DMS 273 (cell line): ENCODE measurements around the gene CYBC1.
A peak's percentile ranks its signal among the peaks of the same experiment; 100 is the strongest.

Source experiments
- DNase-seq: peaks from one replicate; lab custom pipeline; 2025; ENCODE audit not compliant: unreplicated experiment; lab: John Stamatoyannopoulos, UW

The CYBC1 gene

GRCh38 chr17:82411396-82412053, 39.0 kb downstream of the CYBC1 start:
- DNase-seq: no peak

- DNase-seq: no peak
Measured at GRCh38 chr17:82410014-82410716, 40.4 kb downstream of the CYBC1 start.

- no peak for DNase-seq
Measured at GRCh38 chr17:82408938-82409318, 41.6 kb downstream of the CYBC1 start.

GRCh38 chr17:82408288-82408937, 42.1 kb downstream of the CYBC1 start:
- DNase-seq: peak; percentile 28

- no peak for DNase-seq
Measured at GRCh38 chr17:82407255-82407654, 43.3 kb downstream of the CYBC1 start.

GRCh38 chr17:82406131-82406671, 44.4 kb downstream of the CYBC1 start:
- DNase-seq: no peak

- no peak for DNase-seq
Measured at GRCh38 chr17:82405051-82405450, 45.5 kb downstream of the CYBC1 start.

- DNase-seq: no peak
Measured at GRCh38 chr17:82403662-82404660, 46.6 kb downstream of the CYBC1 start.

- no peak for DNase-seq
Measured at GRCh38 chr17:82402865-82403264, 47.7 kb downstream of the CYBC1 start.

- no peak for DNase-seq
Measured at GRCh38 chr17:82400830-82401229, 49.7 kb downstream of the CYBC1 start.

GRCh38 chr17:82400206-82400605, 50.3 kb downstream of the CYBC1 start:
- peak; percentile 47 for DNase-seq

- peak; percentile 81 for DNase-seq
Measured at GRCh38 chr17:82399601-82400101, 50.9 kb downstream of the CYBC1 start.

- DNase-seq: peak; percentile 97
Measured at GRCh38 chr17:82399041-82399441, 51.5 kb downstream of the CYBC1 start.

GRCh38 chr17:82397449-82398335, 52.9 kb downstream of the CYBC1 start:
- DNase-seq: peak; percentile 43

GRCh38 chr17:82396601-82397435, 53.7 kb downstream of the CYBC1 start:
- no peak for DNase-seq

GRCh38 chr17:82394278-82394677, 56.3 kb downstream of the CYBC1 start:
- no peak for DNase-seq

- no peak for DNase-seq
Measured at GRCh38 chr17:82392941-82393340, 57.6 kb downstream of the CYBC1 start.
